ENCODE results near the gene WDR33.

Gene WDR33

GRCh38 chr2:127715778-127716449, 95.1 kb downstream of the WDR33 start:
- no peak for TF ChIP-seq JUND (IDR thresholded peaks at IDR 0.05; ENCODE audit: low read depth)
- in situ Hi-C loops (cut with HindIII; ENCODE audit: low pct_unique_long_range_greater_than_20kb, low sequenced_read_pairs): no loop called here
- DNase-seq (ENCODE audit: low read depth in 1 of 2, low spot score in 1 of 2): no peak

DNA sequence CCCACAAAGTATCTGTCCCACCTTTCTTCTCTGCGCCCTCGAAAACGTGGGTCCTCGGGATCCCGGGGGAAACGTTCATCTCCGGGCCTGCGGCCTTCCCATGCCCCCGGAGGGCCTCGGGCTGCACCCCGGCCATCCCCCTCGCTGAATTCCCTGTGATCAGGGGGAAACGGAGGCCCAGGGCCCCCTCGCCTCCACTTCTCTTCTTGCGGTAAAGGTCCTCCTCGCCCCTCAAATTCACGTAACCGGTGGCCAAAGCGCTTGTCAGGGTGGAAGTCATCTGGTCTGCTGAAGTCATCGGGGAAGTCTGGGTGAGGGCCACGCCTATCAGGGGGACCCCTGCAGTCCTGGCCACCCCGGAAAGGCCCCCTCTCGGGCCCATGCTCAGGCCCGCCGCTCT, 97.4 kb downstream of the WDR33 start:
- TF ChIP-seq JUND (IDR thresholded peaks at IDR 0.05; ENCODE audit: low read depth): no peak
- in situ Hi-C loops (cut with HindIII; ENCODE audit: low pct_unique_long_range_greater_than_20kb, low sequenced_read_pairs): no loop called here
- DNase-seq (ENCODE audit: low read depth in 1 of 2, low spot score in 1 of 2): no peak

DNA sequence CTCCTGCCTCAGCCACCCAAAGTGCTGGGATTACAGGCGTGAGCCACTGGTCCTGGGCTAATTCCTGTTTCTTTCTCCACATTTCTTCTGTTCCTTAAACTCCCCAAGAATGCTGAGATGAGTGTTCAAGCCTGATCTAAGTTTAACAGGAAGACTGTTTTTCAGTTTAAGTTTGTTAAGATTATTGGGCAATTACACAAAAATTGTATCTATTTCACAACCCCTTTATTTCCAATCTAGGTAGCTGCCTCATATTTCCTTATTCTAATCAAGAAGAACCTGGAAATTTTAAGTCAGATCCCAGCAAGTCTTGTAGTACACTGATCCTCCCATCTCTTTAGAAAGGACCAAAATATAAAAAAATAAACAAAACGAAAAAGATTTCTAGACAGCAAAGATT, 98.0 kb downstream of the WDR33 start:
- TF ChIP-seq JUND (IDR thresholded peaks at IDR 0.05; ENCODE audit: low read depth): no peak
- in situ Hi-C loops (cut with HindIII; ENCODE audit: low pct_unique_long_range_greater_than_20kb, low sequenced_read_pairs): no loop called here
- DNase-seq (ENCODE audit: low read depth in 1 of 2, low spot score in 1 of 2): no peak

GRCh38 chr2:127709336-127709735, 101.6 kb downstream of the WDR33 start:
- TF ChIP-seq JUND (IDR thresholded peaks at IDR 0.05; ENCODE audit: low read depth): no peak
- in situ Hi-C loops (cut with HindIII; ENCODE audit: low pct_unique_long_range_greater_than_20kb, low sequenced_read_pairs): no loop called here
- DNase-seq (ENCODE audit: low read depth in 1 of 2, low spot score in 1 of 2): no peak

- TF ChIP-seq JUND (IDR thresholded peaks at IDR 0.05; ENCODE audit: low read depth): no peak
- in situ Hi-C loops (cut with HindIII; ENCODE audit: low pct_unique_long_range_greater_than_20kb, low sequenced_read_pairs): no loop called here
- DNase-seq (ENCODE audit: low read depth in 1 of 2, low spot score in 1 of 2): no peak
These were observed 102.9 kb downstream of the WDR33 start for GRCh38 chr2:127707890-127708648.

- TF ChIP-seq JUND (IDR thresholded peaks at IDR 0.05; ENCODE audit: low read depth): no peak
- DNase-seq (ENCODE audit: low read depth in 1 of 2, low spot score in 1 of 2): no peak
- in situ Hi-C loops (cut with HindIII; ENCODE audit: low pct_unique_long_range_greater_than_20kb, low sequenced_read_pairs): no loop called here
These were observed 104.6 kb downstream of the WDR33 start for GRCh38 chr2:127706215-127706990.

DNA sequence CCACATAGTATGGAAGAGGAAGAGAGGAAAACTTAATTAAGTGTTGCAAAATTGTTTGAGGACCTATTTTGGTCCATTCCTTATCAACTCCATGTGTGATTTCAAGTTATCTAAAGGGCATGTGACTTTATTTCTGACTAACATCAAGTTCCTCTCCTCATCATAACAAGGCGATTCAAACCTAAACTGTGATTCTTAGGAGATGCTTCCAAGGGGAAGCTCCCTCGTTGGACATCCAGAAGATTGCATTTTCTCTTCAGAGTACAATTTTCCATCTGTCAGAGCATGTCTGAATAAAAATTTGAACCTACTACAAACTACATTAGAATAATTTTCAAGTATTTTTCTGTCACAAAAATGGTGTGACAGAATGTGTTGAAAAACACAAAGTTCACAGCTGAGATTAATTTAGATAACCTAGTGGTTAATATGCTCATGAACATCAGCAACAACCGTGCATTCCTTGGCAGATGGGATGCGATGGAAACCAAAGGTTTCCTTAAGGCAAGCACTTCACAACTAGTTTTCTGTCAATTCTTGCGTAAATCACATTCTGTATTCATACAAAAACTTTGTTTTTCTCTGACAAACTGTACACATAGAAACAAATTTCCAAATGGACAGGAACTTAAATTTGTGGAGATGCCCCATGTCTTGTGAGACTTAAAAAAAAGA, 105.4 kb downstream of the WDR33 start:
- in situ Hi-C loops (cut with HindIII; ENCODE audit: low pct_unique_long_range_greater_than_20kb, low sequenced_read_pairs): no loop called here
- no peak for DNase-seq (ENCODE audit: low read depth in 1 of 2, low spot score in 1 of 2)
- TF ChIP-seq JUND (IDR thresholded peaks at IDR 0.05; ENCODE audit: low read depth): no peak

GRCh38 chr2:127704641-127705390, 106.2 kb downstream of the WDR33 start:
- TF ChIP-seq JUND (IDR thresholded peaks at IDR 0.05; ENCODE audit: low read depth): no peak
- peak in 1 of 2 experiments; percentile 41 for DNase-seq (ENCODE audit: low read depth in 1 of 2, low spot score in 1 of 2)
- in situ Hi-C loops (cut with HindIII; ENCODE audit: low pct_unique_long_range_greater_than_20kb, low sequenced_read_pairs): no loop called here

DNA sequence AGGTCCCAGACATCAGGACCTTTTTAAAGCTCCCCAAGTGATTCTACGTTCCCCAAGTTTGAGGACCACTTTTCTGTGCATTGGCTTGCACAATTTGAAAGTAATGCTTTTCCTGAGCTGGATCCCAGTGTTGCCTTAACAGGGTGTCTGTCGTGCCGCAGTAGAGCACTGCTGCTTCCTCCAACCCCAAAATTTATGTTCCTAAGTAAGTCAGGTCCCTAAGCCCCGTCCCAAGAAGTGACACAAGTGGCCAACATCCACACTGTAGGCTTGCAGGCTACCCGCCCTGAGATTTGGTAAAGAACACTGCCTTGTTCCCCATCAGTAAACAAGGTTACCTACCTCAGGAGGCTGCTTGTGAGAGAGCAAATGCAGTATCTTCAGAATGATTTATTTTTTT, 107.7 kb downstream of the WDR33 start:
- in situ Hi-C loops (cut with HindIII; ENCODE audit: low pct_unique_long_range_greater_than_20kb, low sequenced_read_pairs): no loop called here
- no peak for TF ChIP-seq JUND (IDR thresholded peaks at IDR 0.05; ENCODE audit: low read depth)
- DNase-seq (ENCODE audit: low read depth in 1 of 2, low spot score in 1 of 2): no peak

DNA sequence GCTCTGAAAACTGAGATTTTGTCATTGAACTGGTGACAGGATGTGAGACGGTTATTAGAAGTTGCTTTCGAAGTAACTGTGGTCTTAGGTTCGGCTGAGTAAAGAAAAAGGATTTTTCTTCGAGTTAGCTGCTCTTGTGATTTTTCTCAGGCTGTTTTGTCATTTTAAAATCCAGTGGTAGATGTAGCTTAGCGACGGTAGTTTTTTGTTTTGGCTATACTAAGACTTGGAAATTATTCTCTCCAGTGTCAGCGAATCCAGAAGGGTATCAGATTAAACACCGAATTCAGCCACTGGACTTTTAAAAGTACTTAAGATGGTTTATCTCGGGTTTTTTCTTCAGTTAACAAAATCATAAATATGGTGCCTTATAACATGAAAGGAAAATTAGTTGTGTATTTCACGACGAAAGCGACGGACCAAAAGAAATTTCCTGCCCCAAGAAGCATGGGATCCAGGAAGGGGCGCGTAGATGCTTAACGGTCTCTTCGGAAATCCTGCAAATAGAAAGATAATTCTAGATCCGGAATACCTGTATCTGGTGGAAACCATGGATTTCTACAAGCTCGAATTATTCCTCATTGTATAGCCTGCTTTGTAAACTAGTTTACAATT, 108.5 kb downstream of the WDR33 start:
- TF ChIP-seq JUND (IDR thresholded peaks at IDR 0.05; ENCODE audit: low read depth): no peak

DNA sequence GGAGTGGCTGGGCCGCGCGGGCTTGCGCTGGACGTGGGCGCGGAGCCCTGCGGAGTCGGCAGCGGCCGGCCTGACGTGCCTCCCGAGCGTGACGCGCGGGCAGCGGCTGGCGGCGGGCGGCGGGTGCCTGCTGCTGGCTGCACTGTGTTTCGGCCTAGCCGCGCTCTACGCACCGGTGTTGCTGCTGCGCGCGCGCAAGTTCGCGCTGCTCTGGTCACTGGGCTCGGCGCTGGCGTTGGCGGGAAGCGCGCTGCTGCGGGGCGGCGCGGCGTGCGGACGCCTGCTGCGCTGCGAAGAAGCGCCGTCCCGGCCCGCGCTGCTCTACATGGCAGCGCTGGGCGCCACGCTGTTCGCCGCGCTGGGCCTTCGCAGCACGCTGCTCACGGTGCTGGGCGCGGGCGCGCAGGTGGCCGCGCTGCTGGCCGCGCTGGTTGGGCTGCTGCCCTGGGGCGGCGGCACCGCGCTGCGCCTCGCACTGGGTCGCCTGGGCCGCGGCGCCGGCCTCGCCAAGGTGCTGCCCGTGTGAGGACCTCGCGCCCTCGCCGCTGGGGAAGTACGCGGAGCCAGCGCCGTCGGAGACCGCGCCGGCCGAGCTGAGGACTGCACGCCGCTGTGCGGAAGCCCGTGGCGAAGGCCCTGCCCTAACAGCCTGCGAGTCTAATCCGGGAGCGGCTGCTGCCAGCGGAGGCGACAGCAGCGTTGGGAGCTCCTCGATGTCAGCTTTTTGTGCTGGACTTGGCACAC, 109.1 kb downstream of the WDR33 start:
- in situ Hi-C loops (cut with HindIII; ENCODE audit: low pct_unique_long_range_greater_than_20kb, low sequenced_read_pairs): no loop called here
- no peak for TF ChIP-seq JUND (IDR thresholded peaks at IDR 0.05; ENCODE audit: low read depth)
- DNase-seq (ENCODE audit: low read depth in 1 of 2, low spot score in 1 of 2): peak; percentile 52 to 75

More for the DNA sequence above, 108.5 kb downstream of the WDR33 start:
- in situ Hi-C loops (cut with HindIII; ENCODE audit: low pct_unique_long_range_greater_than_20kb, low sequenced_read_pairs): no loop called here
- no peak for DNase-seq (ENCODE audit: low read depth in 1 of 2, low spot score in 1 of 2)
